Activated T-cell treated with anti-CD3 and anti-CD28 coated beads, Interleukin-2, amount 50 U/mL, for 72 hours (primary cell): ENCODE results near the gene SH3RF3. TPM values are rescaled to one million over a fixed set of nuclear protein-coding genes. Genes with fewer than 3 reads are reported as not detected.
A peak's percentile ranks its signal among the peaks of the same experiment; 100 is the strongest.

Experiments used
- ATAC-seq, 2 donors: fragments of 150-1000 bp; cut with Tn5 transposase; replicated peaks in 1 of 2; 2 replicates each; pipeline ENCODE4 v1.10.0; 2021; ENCODE audit warnings: moderate library complexity in 2 of 2, mild to moderate bottlenecking in 1 of 2
- DNase-seq, 2 donors: peaks; one replicate each; pipeline ENCODE4 v3.0.0; 2021 to 2022; ENCODE audit warnings: mixed read lengths in 1 of 2
- H3K27ac Mint-ChIP-seq: one replicate; pipeline ENCODE4 v1.8.0; 2022; ENCODE audit warnings: mild to moderate bottlenecking, moderate library complexity, mixed read lengths
- H3K27me3 Mint-ChIP-seq: one replicate; pipeline ENCODE4 v1.8.0; 2022; ENCODE audit warnings: low read depth, mixed read lengths
- H3K36me3 Mint-ChIP-seq, 2 donors: one replicate each; pipeline ENCODE4 v1.8.0; 2022; ENCODE audit warnings: mixed read lengths in 2 of 2, mild to moderate bottlenecking in 1 of 2; ENCODE audit not compliant: insufficient read depth in 2 of 2
- H3K4me1 Mint-ChIP-seq: one replicate; pipeline ENCODE4 v1.8.0; 2022; ENCODE audit warnings: low read depth, mixed read lengths
- H3K4me3 Mint-ChIP-seq, 2 donors: one replicate each; pipeline ENCODE4 v1.8.0; 2022; ENCODE audit warnings: mild to moderate bottlenecking in 2 of 2, mixed read lengths in 2 of 2, moderate library complexity in 2 of 2
- H3K9me3 Mint-ChIP-seq, 2 donors: one replicate each; pipeline ENCODE4 v1.8.0; 2022; ENCODE audit warnings: mixed read lengths in 2 of 2
- total RNA-seq, 2 donors: library from RNA; stranded (reverse); gene quantifications; one replicate each; pipeline ENCODE4 v1.2.3, GENCODE V29; 2022

Gene SH3RF3
- total RNA-seq = 1 to 10 TPM; 1.0 to 1.2 TPM

DNA sequence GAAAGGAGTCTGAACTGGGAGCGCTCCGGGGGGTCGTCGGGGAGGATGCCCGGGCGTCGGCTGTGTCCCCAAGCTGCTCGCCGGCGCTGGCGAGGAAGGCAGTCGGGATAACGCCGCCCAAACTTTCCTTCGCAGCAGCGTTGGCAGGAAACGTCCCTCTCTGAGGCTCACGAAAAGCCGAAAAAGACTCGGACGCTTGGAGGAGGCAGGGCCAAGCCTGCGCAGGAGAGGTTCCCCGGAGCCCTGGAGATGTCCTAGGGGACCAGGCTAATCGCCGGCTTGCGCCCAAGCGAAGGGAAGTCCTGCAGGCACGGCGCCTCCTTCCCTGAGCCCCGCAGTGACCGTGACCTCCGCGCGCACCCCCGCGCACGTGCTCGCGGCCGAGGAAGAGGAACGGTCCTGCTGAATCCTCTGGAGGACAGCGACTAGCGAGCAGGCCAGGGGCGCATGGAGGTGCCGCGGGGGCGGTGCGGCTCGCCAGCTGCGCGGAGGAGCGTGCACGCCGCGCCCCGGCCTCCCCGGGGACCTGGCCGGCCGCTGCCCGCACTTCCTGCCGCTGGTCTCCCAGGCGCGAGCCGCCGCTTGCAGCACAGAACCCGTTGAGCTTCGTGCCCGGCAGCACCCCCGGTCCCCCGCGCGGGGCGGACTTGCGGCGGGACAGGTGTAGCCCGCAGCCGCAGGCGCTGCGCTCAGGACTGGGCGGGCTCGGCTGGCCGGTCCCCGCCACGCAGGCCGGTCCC lies at the start of gene SH3RF3:
Gene SH3RF3, plus strand, starts transcription at position 590 of the 740 bp plus-strand sequence.
- Mint-ChIP-seq H3K4me1 (peaks cover 50% of the 10 kb centered on the region), H3K36me3 (peaks cover 0 to 2% of the 10 kb centered on the region in 2 donors), H3K27ac (no peak within 1 kb of the TSS), H3K9me3 (no peaks in the 10 kb centered on the region), H3K27me3 (peaks cover 28% of the 10 kb centered on the region), H3K4me3 (peak within 1 kb of the TSS; percentile 86 to 87)
- ATAC-seq (peak; percentile 38 to 55), DNase-seq (peak; percentile 44 to 47)

DNA sequence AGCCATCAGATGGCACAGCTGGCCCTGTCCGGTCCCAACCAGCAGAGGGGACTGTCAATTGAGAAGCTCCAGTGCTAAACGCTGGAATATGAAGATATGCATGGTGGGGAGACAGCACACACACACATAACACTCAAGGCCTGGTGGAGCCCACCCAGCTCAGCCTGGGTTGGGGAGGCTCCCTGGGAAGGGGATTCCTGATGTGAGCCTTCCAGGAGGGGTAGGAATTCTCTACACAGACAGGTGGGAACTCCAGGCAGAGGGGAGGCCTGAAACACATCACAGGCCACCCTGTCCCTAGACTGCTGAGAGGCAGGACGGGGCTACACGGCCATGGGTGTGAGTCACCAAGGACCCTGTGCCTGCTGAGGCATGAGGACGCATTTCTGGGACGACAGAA lies 49.4 kb upstream of the SH3RF3 start:
- H3K4me1 Mint-ChIP-seq = no peaks in the 10 kb centered on the region
- no peak for DNase-seq
- H3K36me3 Mint-ChIP-seq = no peaks in the 10 kb centered on the region
- no peak for ATAC-seq
- no peaks in the 10 kb centered on the region for H3K27me3 Mint-ChIP-seq
- H3K27ac Mint-ChIP-seq = no peak overlapping the region
- H3K4me3 Mint-ChIP-seq = no peak overlapping the region
- no peaks in the 10 kb centered on the region for H3K9me3 Mint-ChIP-seq

DNA sequence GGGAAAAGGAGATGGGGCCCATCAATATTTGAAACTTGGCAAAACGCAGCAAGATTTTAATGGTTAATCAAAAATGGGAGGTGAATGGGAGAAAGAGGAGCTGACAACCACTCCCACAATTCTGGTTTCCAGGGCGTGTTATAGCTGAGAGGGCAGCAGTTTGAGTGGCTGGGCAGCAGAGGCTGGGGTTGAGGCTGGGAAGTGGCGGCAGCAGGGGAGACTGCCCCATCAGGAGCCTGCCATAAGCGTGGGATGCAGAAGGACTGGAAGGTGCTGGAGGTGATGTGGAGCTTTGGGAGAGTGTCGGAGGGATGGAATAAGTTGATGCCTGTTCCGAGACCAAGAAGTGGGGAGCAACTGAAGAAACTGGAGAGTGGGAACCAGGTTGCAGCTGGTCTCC lies 48.9 kb upstream of the SH3RF3 start:
- Mint-ChIP-seq H3K9me3 (no peaks in the 10 kb centered on the region), H3K4me3 (no peak overlapping the region), H3K4me1 (no peaks in the 10 kb centered on the region), H3K27ac (no peak overlapping the region), H3K27me3 (no peaks in the 10 kb centered on the region), H3K36me3 (no peaks in the 10 kb centered on the region)
- ATAC-seq = no peak
- no peak for DNase-seq

DNA sequence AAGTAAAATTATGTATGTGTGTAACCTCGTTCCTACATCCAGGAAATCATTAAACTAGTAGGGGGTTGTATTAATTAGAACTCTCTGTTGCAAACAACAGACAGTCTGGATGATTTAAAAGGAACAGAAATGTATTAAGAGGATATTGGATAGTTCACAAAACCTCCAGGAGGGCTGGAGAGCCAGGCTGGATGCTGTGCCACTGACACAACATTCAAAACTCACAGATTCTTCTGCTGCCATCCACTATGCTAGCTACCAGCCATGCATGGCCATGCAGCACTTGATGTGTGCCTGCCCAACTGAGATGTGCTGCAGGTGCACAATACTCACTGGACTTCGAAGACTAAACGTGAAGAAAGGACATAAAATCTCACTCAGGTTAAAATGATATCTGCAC lies 48.2 kb upstream of the SH3RF3 start:
- Mint-ChIP-seq H3K4me1 (no peaks in the 10 kb centered on the region), H3K9me3 (no peaks in the 10 kb centered on the region), H3K4me3 (no peak overlapping the region), H3K27me3 (no peaks in the 10 kb centered on the region), H3K36me3 (no peaks in the 10 kb centered on the region), H3K27ac (no peak overlapping the region)
- DNase-seq (no peak), ATAC-seq (no peak)

DNA sequence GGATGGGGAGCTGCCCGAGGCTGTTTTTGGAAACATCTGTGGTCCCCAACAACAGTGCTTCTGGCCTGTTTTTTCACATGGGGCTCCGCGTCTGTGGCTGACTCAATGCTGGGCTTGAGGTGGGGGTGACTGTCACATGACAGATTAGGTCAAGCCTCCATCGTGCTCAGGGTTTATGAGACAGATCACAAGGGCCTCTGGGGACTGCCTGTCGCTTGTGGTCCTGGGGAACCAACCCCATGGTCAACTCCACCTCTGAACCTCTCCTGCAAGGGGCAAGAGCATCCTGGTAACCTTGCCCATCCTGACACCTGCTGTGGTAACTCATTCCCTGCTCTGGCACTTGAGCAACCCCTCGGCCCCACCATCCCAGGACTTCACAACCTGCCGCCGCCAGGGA lies 47.6 kb upstream of the SH3RF3 start:
- Mint-ChIP-seq H3K9me3 (peaks cover 0 to 2% of the 10 kb centered on the region in 2 donors), H3K27ac (no peak overlapping the region), H3K27me3 (no peaks in the 10 kb centered on the region), H3K36me3 (peaks cover 0 to 4% of the 10 kb centered on the region in 2 donors), H3K4me3 (no peak overlapping the region), H3K4me1 (no peaks in the 10 kb centered on the region)
- DNase-seq (no peak), ATAC-seq (no peak)

DNA sequence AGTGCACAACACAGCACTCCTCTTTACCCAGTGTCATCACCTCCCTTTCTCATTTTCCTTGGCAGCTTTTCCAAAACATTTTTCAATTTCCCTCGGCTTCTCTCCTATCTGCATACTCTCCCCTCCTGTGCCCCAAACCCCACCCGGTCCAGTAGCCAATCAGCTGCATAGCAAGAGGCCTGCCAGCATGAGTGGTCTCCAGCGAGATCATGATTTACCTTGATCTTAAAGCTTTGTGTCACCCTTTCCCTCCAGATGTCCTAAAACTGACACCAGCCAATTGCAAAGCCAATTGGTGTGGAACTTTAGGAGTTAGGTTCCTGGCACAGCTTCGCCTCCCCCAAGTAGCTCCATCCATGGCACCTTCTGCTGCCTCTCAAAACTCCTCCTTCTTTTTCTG lies 45.2 kb upstream of the SH3RF3 start:
- Mint-ChIP-seq H3K27me3 (no peaks in the 10 kb centered on the region), H3K27ac (no peak overlapping the region), H3K4me3 (no peak overlapping the region), H3K4me1 (peaks cover 8% of the 10 kb centered on the region), H3K36me3 (peaks cover 0 to 4% of the 10 kb centered on the region in 2 donors), H3K9me3 (peaks cover 2% of the 10 kb centered on the region in 2 donors)
- DNase-seq (no peak), ATAC-seq (no peak)

DNA sequence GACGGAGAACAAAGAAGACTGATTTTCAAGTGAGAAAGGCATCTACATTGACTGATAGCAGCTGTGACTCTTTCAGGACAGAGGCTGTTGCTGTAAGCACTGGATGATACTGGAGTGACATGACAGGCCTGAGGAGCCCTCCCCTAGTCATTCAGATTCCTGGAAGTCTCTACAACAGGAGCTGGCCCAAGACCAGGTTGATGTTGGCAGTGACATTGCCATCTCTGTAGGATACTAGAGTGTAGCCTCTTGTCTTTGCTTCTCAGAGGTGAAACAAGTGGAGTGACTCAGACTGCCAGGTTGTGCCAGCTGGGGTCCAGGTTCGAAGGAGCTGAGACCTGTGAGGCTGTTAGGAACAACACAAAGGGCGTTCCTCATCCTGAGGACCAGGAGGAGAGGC lies 44.7 kb upstream of the SH3RF3 start:
- no peak overlapping the region for H3K4me3 Mint-ChIP-seq
- no peaks in the 10 kb centered on the region for H3K27me3 Mint-ChIP-seq
- no peak overlapping the region for H3K27ac Mint-ChIP-seq
- DNase-seq = no peak
- H3K9me3 Mint-ChIP-seq = peaks cover 2 to 3% of the 10 kb centered on the region in 2 donors
- peaks cover 8% of the 10 kb centered on the region for H3K4me1 Mint-ChIP-seq
- no peak for ATAC-seq
- peaks cover 0 to 4% of the 10 kb centered on the region in 2 donors for H3K36me3 Mint-ChIP-seq

DNA sequence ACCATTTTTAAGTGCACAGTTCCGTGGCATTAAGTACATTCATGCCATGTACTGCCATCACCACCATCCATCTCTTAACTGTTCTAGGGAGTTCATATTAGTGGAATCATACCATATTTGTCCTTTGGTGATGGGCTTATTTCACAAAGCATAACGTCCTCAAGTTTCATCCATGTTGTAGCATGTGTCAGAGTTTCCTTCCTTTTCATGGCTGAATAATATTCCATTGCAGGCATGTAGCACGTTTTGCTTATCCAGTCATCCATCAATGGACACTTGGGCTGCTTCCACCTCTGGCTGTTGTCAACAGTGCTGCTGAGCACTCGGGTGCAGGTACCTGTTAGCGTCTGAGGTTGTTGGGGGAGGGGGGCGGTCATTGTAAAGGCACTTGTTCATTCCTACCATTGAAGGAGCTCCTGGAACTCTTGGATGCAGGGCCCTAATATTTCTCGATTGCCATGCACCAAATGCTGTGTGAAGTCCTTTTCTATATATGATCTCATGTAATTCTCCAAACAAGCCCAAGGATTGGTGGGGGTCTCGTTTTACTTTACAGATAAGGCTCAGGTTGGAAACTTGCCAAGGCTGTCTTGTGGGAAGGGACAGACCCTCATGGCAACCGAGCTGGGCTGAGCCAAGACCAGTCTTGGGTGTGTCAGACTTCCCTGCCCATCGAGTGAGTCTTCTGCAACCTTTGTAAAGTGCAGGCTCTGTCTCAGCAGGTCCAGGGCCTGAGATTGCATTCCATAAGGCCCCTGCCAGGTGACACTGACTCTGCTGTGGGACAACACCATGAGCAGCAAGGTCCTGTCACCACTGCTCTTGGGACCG lies 42.9 kb upstream of the SH3RF3 start:
- Mint-ChIP-seq H3K4me1 (peaks cover 8% of the 10 kb centered on the region), H3K9me3 (peaks cover 2 to 3% of the 10 kb centered on the region in 2 donors), H3K27me3 (no peaks in the 10 kb centered on the region), H3K4me3 (no peak overlapping the region), H3K36me3 (peaks cover 0 to 4% of the 10 kb centered on the region in 2 donors), H3K27ac (no peak overlapping the region)
- no peak for DNase-seq
- ATAC-seq = no peak

DNA sequence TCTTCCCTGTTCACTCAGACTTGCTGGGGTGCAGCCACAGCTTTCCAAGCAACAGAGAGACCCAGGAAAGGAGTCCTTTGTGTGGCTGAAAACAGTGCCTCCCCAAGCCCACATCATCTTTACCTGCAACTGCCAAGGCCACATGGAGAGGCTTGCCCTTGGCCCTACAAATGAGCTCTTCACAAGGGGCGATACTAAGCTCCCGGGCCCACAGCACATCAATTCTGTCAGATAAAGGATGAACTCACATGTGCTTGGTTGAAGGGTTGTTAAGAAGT lies 42.3 kb upstream of the SH3RF3 start:
- no peak for ATAC-seq
- Mint-ChIP-seq H3K4me3 (no peak overlapping the region), H3K27me3 (no peaks in the 10 kb centered on the region), H3K36me3 (peaks cover 0 to 4% of the 10 kb centered on the region in 2 donors), H3K27ac (no peak overlapping the region), H3K4me1 (peaks cover 8% of the 10 kb centered on the region), H3K9me3 (peaks cover 2 to 3% of the 10 kb centered on the region in 2 donors)
- no peak for DNase-seq

DNA sequence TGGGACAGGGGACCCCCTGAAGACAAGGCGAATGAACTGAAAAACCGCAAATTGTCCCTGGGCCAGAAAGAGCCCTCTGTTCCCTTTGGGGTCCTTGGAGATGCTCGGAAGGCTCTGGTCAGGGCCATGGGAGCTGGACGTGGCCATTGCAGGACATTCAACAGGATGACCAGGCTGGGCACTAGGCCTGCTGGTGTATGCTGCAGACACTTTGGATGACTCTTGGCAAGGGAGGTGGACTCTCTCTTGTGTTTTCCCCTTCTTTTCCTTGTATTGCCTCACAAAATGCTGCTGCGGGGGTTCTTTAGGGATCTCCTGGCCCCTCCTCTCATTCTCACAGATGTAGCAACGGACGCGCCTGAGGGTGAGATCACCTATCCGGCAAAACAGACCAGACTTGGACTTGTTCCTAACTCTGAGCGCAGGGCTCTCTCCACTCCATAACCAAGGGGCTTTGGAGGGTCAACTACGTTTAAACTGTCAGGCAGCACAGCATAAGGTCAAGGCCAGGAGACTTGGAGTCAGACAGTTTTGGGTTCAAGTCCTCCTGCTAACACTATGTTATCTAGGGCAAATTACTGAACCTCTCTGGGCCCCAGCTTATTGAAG lies 41.8 kb upstream of the SH3RF3 start:
- peaks cover 2 to 3% of the 10 kb centered on the region in 2 donors for H3K9me3 Mint-ChIP-seq
- no peak overlapping the region for H3K4me3 Mint-ChIP-seq
- H3K36me3 Mint-ChIP-seq = peaks cover 0 to 4% of the 10 kb centered on the region in 2 donors
- peaks cover 8% of the 10 kb centered on the region for H3K4me1 Mint-ChIP-seq
- H3K27me3 Mint-ChIP-seq = no peaks in the 10 kb centered on the region
- DNase-seq = no peak
- no peak for ATAC-seq
- no peak overlapping the region for H3K27ac Mint-ChIP-seq

DNA sequence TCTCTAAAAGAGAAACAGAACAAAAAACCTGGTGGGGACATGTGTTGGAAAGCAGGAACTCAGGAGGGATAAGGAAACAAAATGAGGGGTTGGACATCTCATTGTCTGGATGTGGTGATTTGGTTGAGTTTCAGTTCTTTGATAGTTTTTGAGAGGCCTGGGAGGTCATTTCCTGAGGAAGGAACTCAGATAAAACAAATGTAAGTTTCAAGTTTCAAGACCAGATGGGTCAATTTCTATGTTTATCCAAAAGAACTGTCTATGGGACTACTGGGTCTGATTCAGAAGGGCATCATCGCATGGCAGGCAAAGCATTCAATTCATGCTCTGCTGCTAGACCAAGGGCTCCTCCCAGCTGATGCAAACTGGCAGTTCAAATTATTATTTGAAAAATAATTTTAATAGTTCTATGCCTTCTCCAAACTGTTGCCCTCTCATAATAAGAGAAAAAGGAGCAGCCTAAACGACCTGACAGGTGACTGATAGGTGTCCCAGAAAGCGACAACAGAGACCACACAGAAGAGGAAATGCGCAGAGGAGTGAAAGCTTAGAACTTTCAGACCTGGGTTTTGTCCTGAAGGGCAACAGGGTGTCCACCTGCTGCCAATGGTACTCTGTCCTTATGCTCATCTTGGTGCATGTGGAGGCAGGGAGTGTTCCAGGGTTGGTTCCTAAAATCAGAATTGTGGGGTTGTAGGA lies 39.3 kb upstream of the SH3RF3 start:
- no peaks in the 10 kb centered on the region for H3K27me3 Mint-ChIP-seq
- no peak overlapping the region for H3K27ac Mint-ChIP-seq
- H3K4me1 Mint-ChIP-seq = peaks cover 8% of the 10 kb centered on the region
- ATAC-seq (no peak), DNase-seq (no peak)
- H3K4me3 Mint-ChIP-seq = no peak overlapping the region
- H3K36me3 Mint-ChIP-seq = peaks cover 5 to 6% of the 10 kb centered on the region in 2 donors
- H3K9me3 Mint-ChIP-seq = peaks cover 2 to 3% of the 10 kb centered on the region in 2 donors

DNA sequence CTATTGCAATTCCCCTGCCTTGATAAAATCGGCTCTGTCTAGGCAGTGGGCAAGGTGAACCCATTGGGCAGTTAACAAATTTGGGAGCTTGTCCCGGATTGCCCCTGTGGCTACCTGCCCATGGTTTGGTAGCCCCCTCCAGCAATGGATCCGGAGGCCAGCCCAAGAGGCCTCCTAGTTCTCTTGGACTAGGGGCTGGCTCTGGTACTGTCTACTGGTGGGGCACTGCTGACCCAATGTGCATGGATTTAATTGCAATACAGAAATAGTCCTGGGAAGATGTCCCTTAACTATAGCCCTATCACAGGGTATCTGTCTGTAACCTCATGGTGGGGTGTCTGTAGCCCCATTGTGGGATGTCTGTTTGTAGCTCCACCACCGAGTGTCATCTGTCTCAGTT lies 37.5 kb upstream of the SH3RF3 start:
- peaks cover 4 to 5% of the 10 kb centered on the region in 2 donors for H3K9me3 Mint-ChIP-seq
- peaks cover 8% of the 10 kb centered on the region for H3K4me1 Mint-ChIP-seq
- H3K27ac Mint-ChIP-seq = no peak overlapping the region
- no peaks in the 10 kb centered on the region for H3K27me3 Mint-ChIP-seq
- no peak overlapping the region for H3K4me3 Mint-ChIP-seq
- peaks cover 5 to 10% of the 10 kb centered on the region in 2 donors for H3K36me3 Mint-ChIP-seq
- ATAC-seq = no peak
- DNase-seq = no peak

DNA sequence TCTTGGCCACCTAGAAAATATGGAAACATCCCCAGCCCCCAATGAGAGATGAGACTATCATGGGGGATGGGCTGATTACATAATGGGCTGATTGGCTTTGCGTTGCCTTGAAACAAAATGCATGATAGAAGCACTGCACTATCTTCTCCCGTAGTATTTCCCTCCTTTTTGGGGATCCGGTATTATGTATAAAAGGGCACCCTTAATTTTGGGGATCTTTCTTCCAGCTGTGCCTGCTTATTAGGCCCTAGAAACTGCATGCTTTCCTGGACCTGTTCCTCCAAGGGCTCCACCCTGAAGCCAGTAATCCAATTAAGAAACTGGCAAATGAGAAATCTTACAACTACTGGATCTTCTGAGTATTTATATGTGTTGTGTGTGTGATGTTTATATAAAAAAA lies 34.9 kb upstream of the SH3RF3 start:
- Mint-ChIP-seq H3K27ac (no peak overlapping the region), H3K4me3 (no peak overlapping the region), H3K27me3 (no peaks in the 10 kb centered on the region), H3K4me1 (no peaks in the 10 kb centered on the region), H3K9me3 (peaks cover 2 to 4% of the 10 kb centered on the region in 2 donors), H3K36me3 (peaks cover 5 to 10% of the 10 kb centered on the region in 2 donors)
- ATAC-seq = no peak
- no peak for DNase-seq
